H9 (cell line): Measurements from ENCODE around the gene TBC1D5. TPM values are rescaled to one million over a fixed set of nuclear protein-coding genes. Genes with fewer than 3 reads are reported as not detected.

Experiments used
- DNase-seq: peaks from one replicate; pipeline ENCODE4 v3.0.0-alpha.2; 2017
- H2AFZ ChIP-seq: one replicate; pipeline ENCODE4 v1.6.1; 2013; ENCODE audit warnings: mild to moderate bottlenecking, low read length, control low read depth, moderate library complexity
- H2AK5ac ChIP-seq: 2 replicates; pipeline ENCODE4 v1.6.1; 2013; ENCODE audit warnings: low read length, control low read depth, mixed read lengths; ENCODE audit not compliant: insufficient read length
- H2BK120ac ChIP-seq: one replicate; pipeline ENCODE4 v1.6.1; 2013; ENCODE audit warnings: low read depth, mild to moderate bottlenecking, low read length, control low read depth, inconsistent platforms; ENCODE audit not compliant: poor library complexity, severe bottlenecking
- H2BK12ac ChIP-seq: 2 replicates; pipeline ENCODE4 v1.6.1; 2013; ENCODE audit warnings: low read length, control low read depth, mixed read lengths, low read depth; ENCODE audit not compliant: insufficient read length
- H2BK15ac ChIP-seq: 2 replicates; pipeline ENCODE4 v1.6.1; 2013; ENCODE audit warnings: low read depth, low read length, control low read depth
- H2BK20ac ChIP-seq: one replicate; pipeline ENCODE4 v1.6.1; 2013; ENCODE audit warnings: low read depth, mild to moderate bottlenecking, low read length, control low read depth, inconsistent platforms; ENCODE audit not compliant: poor library complexity, severe bottlenecking
- H2BK5ac ChIP-seq: 2 replicates; pipeline ENCODE4 v1.6.1; 2013; ENCODE audit warnings: low read length, control low read depth, mixed read lengths; ENCODE audit not compliant: insufficient read length
- H3K14ac ChIP-seq: 2 replicates; pipeline ENCODE4 v1.6.1; 2013; ENCODE audit warnings: low read length, control low read depth; ENCODE audit not compliant: insufficient read depth
- H3K18ac ChIP-seq: 2 replicates; pipeline ENCODE4 v1.6.1; 2013; ENCODE audit warnings: low read depth, mild to moderate bottlenecking, mixed read lengths, low read length, control low read depth; ENCODE audit not compliant: insufficient read length
- H3K23ac ChIP-seq: 2 replicates; pipeline ENCODE4 v1.6.1; 2013; ENCODE audit warnings: low read length, control low read depth, mixed read lengths, low read depth; ENCODE audit not compliant: insufficient read length
- H3K23me2 ChIP-seq: 2 replicates; pipeline ENCODE4 v1.6.1; 2013; ENCODE audit warnings: low read depth, mild to moderate bottlenecking, mixed read lengths, low read length, control low read depth; ENCODE audit not compliant: insufficient read length, poor library complexity, severe bottlenecking
- H3K27ac ChIP-seq: 2 replicates; pipeline ENCODE4 v1.5.1; 2013; ENCODE audit warnings: low read length, control low read depth, mixed read lengths, low read depth; ENCODE audit not compliant: insufficient read length
- H3K27me3 ChIP-seq: 2 replicates; pipeline ENCODE4 v1.6.1; 2013; ENCODE audit warnings: low read length, control low read depth, inconsistent platforms; ENCODE audit not compliant: insufficient read depth
- H3K4ac ChIP-seq: 2 replicates; pipeline ENCODE4 v1.6.1; 2013; ENCODE audit warnings: low read depth, mild to moderate bottlenecking, control low read depth, inconsistent platforms, low read length, moderate library complexity
- H3K4me1 ChIP-seq: 2 replicates; pipeline ENCODE4 v1.6.1; 2013; ENCODE audit warnings: low read length, control low read depth, inconsistent platforms; ENCODE audit not compliant: insufficient read depth
- H3K4me2 ChIP-seq: 2 replicates; pipeline ENCODE4 v1.6.1; 2013; ENCODE audit warnings: low read length, control low read depth, mixed read lengths; ENCODE audit not compliant: insufficient read length, insufficient read depth
- H3K56ac ChIP-seq: 2 replicates; pipeline ENCODE4 v1.6.1; 2013; ENCODE audit warnings: low read depth, mild to moderate bottlenecking, mixed read lengths, low read length, control low read depth; ENCODE audit not compliant: insufficient read length
- H3K79me1 ChIP-seq: 2 replicates; pipeline ENCODE4 v1.6.1; 2013; ENCODE audit warnings: low read depth, mild to moderate bottlenecking, moderate library complexity, low read length, control low read depth, inconsistent platforms; ENCODE audit not compliant: insufficient read depth, poor library complexity, severe bottlenecking
- H3K79me2 ChIP-seq: 2 replicates; pipeline ENCODE4 v1.6.1; 2013; ENCODE audit warnings: low read length, control low read depth, inconsistent platforms; ENCODE audit not compliant: insufficient read depth
- H3K9ac ChIP-seq: 2 replicates; pipeline ENCODE4 v1.6.1; 2013; ENCODE audit warnings: low read length, control low read depth, mixed read lengths; ENCODE audit not compliant: insufficient read length; ENCODE audit errors: extremely low read depth
- H3K9me3 ChIP-seq: one replicate; pipeline ENCODE4 v1.6.1; 2013; ENCODE audit warnings: low read depth, low read length, inconsistent platforms; ENCODE audit not compliant: control insufficient read depth
- H3T11ph ChIP-seq: one replicate; pipeline ENCODE4 v1.6.1; 2013; ENCODE audit warnings: mild to moderate bottlenecking, low read length, control low read depth, inconsistent platforms
- H4K20me1 ChIP-seq: one replicate; pipeline ENCODE4 v1.6.1; 2013; ENCODE audit not compliant: control insufficient read depth, insufficient read length, insufficient read depth
- H4K5ac ChIP-seq: 2 replicates; pipeline ENCODE4 v1.6.1; 2013; ENCODE audit warnings: low read depth, mild to moderate bottlenecking, mixed read lengths, low read length, control low read depth; ENCODE audit not compliant: insufficient read length
- H4K8ac ChIP-seq: replicated peaks from 2 replicates; pipeline ENCODE4 v1.6.1; 2013; ENCODE audit warnings: low read length, control low read depth, mixed read lengths, low read depth; ENCODE audit not compliant: insufficient read length
- H4K91ac ChIP-seq: 2 replicates; pipeline ENCODE4 v1.6.1; 2013; ENCODE audit warnings: low read depth, mild to moderate bottlenecking, moderate library complexity, mixed read lengths, low read length, control low read depth; ENCODE audit not compliant: insufficient read length
- H3K27ac Mint-ChIP-seq, 3 experiments: 2 replicates in 2 of 3; 3 replicates in 1 of 3; pipeline ENCODE4 v1.8.0; 2020 to 2021; ENCODE audit warnings: mixed read lengths in 3 of 3, mild to moderate bottlenecking in 1 of 3, moderate library complexity in 1 of 3
- H3K27me3 Mint-ChIP-seq: 2 replicates; pipeline ENCODE4 v1.8.0; 2021; ENCODE audit warnings: low read depth, mild to moderate bottlenecking, moderate library complexity, mixed read lengths
- H3K36me3 Mint-ChIP-seq, 3 experiments: 2 replicates in 2 of 3; 3 replicates in 1 of 3; pipeline ENCODE4 v1.8.0; 2020 to 2021; ENCODE audit warnings: low read depth in 3 of 3, mixed read lengths in 3 of 3; ENCODE audit not compliant: insufficient read depth in 1 of 3
- H3K4me1 Mint-ChIP-seq, 2 experiments: 2 replicates each; pipeline ENCODE4 v1.8.0; 2020; ENCODE audit warnings: mixed read lengths in 2 of 2
- H3K4me3 Mint-ChIP-seq, 2 experiments: 2 replicates in 1 of 2; 3 replicates in 1 of 2; pipeline ENCODE4 v1.8.0; 2020 to 2021; ENCODE audit warnings: mild to moderate bottlenecking in 2 of 2, mixed read lengths in 2 of 2, moderate library complexity in 1 of 2
- H3K9me3 Mint-ChIP-seq, 2 experiments: 2 replicates in 1 of 2; 3 replicates in 1 of 2; pipeline ENCODE4 v1.8.0; 2020; ENCODE audit warnings: mild to moderate bottlenecking in 2 of 2, mixed read lengths in 2 of 2, moderate library complexity in 1 of 2
- CTCF ChIP-seq: fragments of 200-600 bp; sonication (generic); conservative IDR thresholded peaks from 3 replicates; pipeline ENCODE4 v1.8.0; 2021; ENCODE audit warnings: antibody characterized with exemption, mild to moderate bottlenecking
- WGBS: extraction: QIAGEN DNeasy Blood & Tissue Kit; methylation state at CpG from one replicate; pipeline ENCODE4 v1.1.7; 2013; ENCODE audit warnings: missing lambda C conversion rate, low lambda C conversion rate, mixed read lengths; ENCODE audit not compliant: insufficient read length; ENCODE audit errors: extremely low coverage; 5-methylcytosine and 5-hydroxymethylcytosine counted together
- total RNA-seq: library from RNA; stranded (reverse); gene quantifications from 2 replicates; pipeline ENCODE4 v1.2.1, GENCODE V29; 2021

The TBC1D5 gene
- total RNA-seq, 1 experiment from 2014 or later = 25.0 TPM

- no peak overlapping the region for H2AK5ac ChIP-seq
Observed at GRCh38 chr3:17761563-17761962, 19.1 kb upstream of the TBC1D5 start.

More at GRCh38 chr3:17761563-17761962, 19.1 kb upstream of the TBC1D5 start:
- Histone ChIP-seq H3K23me2 (no peaks in the 10 kb centered on the region), H4K5ac (no peak overlapping the region), H4K91ac (no peak overlapping the region), H3K14ac (no peak overlapping the region), H2BK15ac (no peak overlapping the region), H4K8ac (no peak overlapping the region), H3K4me2 (no peak overlapping the region), H3K4me1 (no peaks in the 10 kb centered on the region; the same call in 1 of the 2 replicates), H2BK20ac (no peak overlapping the region), H3T11ph (no peak overlapping the region), H2BK5ac (no peak overlapping the region), H3K27me3 (no peaks in the 10 kb centered on the region), H3K79me2 (no peaks in the 10 kb centered on the region), H4K20me1 (no peaks in the 10 kb centered on the region), H3K79me1 (no peaks in the 10 kb centered on the region), H3K9ac (no peak overlapping the region), H3K4ac (no peak overlapping the region), H2BK120ac (no peak overlapping the region), H3K9me3 (no peaks in the 10 kb centered on the region), H2AFZ (no peak overlapping the region), H3K27ac (no peak overlapping the region), H3K23ac (no peak overlapping the region), H2BK12ac (no peak overlapping the region), H3K56ac (no peak overlapping the region), H3K18ac (no peak overlapping the region)
- Mint-ChIP-seq H3K27me3 (no peaks in the 10 kb centered on the region), H3K9me3 (no peaks in the 10 kb centered on the region), H3K27ac (no peak overlapping the region), H3K4me3 (no peak overlapping the region), H3K4me1 (peaks cover 5 to 7% of the 10 kb centered on the region in 2 experiments; a peak in 3 of 4 replicates), H3K36me3 (no peaks in the 10 kb centered on the region)
- no CpG with 5 or more reads among the region's 5 CpGs for WGBS
- no peak for DNase-seq
- no peak for TF ChIP-seq CTCF
